NCI-H524 treated with DMSO at 0.1 percent for 48 hours (cell line): ENCODE data around the gene CDKN2B-AS1.
"Not testable (repeated sequence)": the region's sequence is repeated elsewhere in the genome, so short reads cannot be mapped to it uniquely, and the experiment has no call there.

ENCODE experiments used
- DNase-seq: peaks from one replicate; lab custom pipeline; 2025; lab: John Stamatoyannopoulos, UW

Gene CDKN2B-AS1

GRCh38 chr9:22044583-22044982 lies 50.0 kb downstream of the CDKN2B-AS1 start:
- no peak for DNase-seq

- DNase-seq: no peak
Observed at GRCh38 chr9:22045423-22045822, 50.8 kb downstream of the CDKN2B-AS1 start.

- DNase-seq: no peak
Observed at GRCh38 chr9:22046243-22046885, 51.8 kb downstream of the CDKN2B-AS1 start.

GRCh38 chr9:22047596-22047995 lies 53.0 kb downstream of the CDKN2B-AS1 start:
- no peak for DNase-seq

GRCh38 chr9:22049411-22049810 lies 54.8 kb downstream of the CDKN2B-AS1 start:
- DNase-seq: no peak

GRCh38 chr9:22050924-22051323 lies 56.3 kb downstream of the CDKN2B-AS1 start:
- no peak for DNase-seq

- DNase-seq: no peak
Observed at GRCh38 chr9:22052376-22052945, 57.9 kb downstream of the CDKN2B-AS1 start.

GRCh38 chr9:22053178-22053577 lies 58.6 kb downstream of the CDKN2B-AS1 start:
- no peak for DNase-seq

GRCh38 chr9:22054076-22054475 lies 59.5 kb downstream of the CDKN2B-AS1 start:
- no peak for DNase-seq

- no peak for DNase-seq
Observed at GRCh38 chr9:22054529-22054928, 59.9 kb downstream of the CDKN2B-AS1 start.

GRCh38 chr9:22055090-22055489 lies 60.5 kb downstream of the CDKN2B-AS1 start:
- no peak for DNase-seq

GRCh38 chr9:22056402-22056801 lies 61.8 kb downstream of the CDKN2B-AS1 start:
- DNase-seq: no peak

GRCh38 chr9:22057972-22058371 lies 63.4 kb downstream of the CDKN2B-AS1 start:
- not testable (repeated sequence) for DNase-seq

- DNase-seq: no peak
Observed at GRCh38 chr9:22060831-22061383, 66.3 kb downstream of the CDKN2B-AS1 start.

GRCh38 chr9:22064957-22065356 lies 70.4 kb downstream of the CDKN2B-AS1 start:
- no peak for DNase-seq

GRCh38 chr9:22065431-22066200 lies 71.0 kb downstream of the CDKN2B-AS1 start:
- DNase-seq: no peak

- no peak for DNase-seq
Observed at GRCh38 chr9:22067196-22067595, 72.6 kb downstream of the CDKN2B-AS1 start.

GRCh38 chr9:22068369-22068768 lies 73.8 kb downstream of the CDKN2B-AS1 start:
- no peak for DNase-seq

GRCh38 chr9:22073349-22073748 lies 78.8 kb downstream of the CDKN2B-AS1 start:
- DNase-seq: no peak

GRCh38 chr9:22078081-22078480 lies 83.5 kb downstream of the CDKN2B-AS1 start:
- DNase-seq: no peak

GRCh38 chr9:22079873-22080341 lies 85.3 kb downstream of the CDKN2B-AS1 start:
- DNase-seq: no peak

- DNase-seq: no peak
Observed at GRCh38 chr9:22084336-22085035, 89.9 kb downstream of the CDKN2B-AS1 start.
